GM18508 (cell line): ENCODE results near the gene AK5.

Source experiments
- ATAC-seq: cut with Tn5 transposase; IDR thresholded peaks from one replicate; pipeline ENCODE4 v1.9.1; 2021; ENCODE audit warnings: moderate number of reproducible peaks; ENCODE audit not compliant: insufficient read depth, unreplicated experiment

Gene AK5, protein sequence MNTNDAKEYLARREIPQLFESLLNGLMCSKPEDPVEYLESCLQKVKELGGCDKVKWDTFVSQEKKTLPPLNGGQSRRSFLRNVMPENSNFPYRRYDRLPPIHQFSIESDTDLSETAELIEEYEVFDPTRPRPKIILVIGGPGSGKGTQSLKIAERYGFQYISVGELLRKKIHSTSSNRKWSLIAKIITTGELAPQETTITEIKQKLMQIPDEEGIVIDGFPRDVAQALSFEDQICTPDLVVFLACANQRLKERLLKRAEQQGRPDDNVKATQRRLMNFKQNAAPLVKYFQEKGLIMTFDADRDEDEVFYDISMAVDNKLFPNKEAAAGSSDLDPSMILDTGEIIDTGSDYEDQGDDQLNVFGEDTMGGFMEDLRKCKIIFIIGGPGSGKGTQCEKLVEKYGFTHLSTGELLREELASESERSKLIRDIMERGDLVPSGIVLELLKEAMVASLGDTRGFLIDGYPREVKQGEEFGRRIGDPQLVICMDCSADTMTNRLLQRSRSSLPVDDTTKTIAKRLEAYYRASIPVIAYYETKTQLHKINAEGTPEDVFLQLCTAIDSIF

DNA sequence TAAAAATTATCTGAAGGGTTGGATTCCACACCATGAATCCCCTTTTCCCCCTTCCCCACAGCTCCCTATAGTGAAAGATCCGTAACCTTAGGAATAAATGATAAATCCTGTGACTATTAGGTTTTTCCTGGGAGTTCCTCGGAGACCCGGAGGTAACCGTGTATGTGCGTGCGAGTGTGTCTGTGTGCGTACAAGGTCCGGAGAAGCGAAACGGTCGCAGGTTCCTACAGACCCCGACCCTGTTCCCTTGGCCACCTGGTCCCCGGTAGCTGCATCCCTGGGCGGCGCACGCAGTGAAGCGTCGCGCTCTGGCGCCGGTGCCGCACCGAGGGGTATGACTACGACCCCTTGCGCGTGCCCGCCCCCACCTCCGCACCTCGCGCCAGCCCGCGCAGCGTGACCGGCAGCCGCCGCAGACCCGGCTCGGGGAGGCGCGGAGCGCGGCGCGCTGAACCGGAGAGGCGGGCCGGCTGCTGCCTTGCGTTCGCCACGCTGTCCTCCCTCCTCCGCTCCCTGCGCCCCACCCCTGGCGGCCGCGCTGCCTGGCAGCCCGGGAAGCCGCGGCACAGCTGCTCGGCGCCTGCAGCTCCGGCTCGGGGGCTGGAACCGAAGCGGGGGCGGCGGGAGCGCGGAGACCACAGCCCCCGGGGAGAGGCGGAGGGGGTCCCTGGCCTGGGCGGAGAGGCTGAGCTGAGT lies at the start of gene AK5:
AK5 (plus strand) TSS at position 529 of the 696 bp plus-strand sequence. CDS start 295 bp downstream, outside the sequence.
- ATAC-seq, result no peak

DNA sequence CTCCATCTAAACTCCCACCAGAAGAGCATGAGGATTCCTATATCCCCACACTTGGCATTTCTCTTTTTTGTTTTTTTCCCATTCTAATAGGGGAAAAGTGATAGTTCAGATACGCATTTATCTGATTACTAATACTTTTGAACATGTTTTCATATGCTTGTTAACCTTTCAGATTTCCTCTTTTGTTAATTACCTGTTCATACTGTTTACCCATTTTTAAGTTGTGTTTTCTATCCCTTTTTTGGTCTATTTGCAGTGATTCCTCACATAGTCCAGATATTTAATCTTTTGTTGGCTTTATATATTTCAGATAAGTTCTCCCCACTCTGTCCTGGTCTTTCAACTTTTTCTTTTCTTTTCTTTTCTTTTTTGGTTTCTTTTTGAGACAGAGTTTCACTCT lies 49.0 kb upstream of the AK5 start:
- ATAC-seq, result no peak

DNA sequence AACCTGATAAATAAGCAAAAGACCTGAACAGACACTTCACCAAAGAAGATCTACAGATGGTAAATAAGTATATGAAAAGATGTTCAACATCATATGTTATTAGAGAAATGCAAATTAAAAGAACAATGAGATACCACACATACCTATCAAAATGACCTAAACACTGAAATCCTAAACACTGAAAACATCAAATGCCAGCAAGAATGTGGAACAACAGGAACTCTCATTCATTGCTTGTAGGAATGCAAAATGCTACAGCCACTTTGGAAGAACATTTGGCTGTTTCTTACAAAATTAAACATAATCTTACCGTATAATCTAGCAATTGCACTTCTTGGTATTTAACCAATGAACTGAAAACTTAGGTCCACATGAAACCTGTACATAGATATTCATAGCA lies 47.7 kb upstream of the AK5 start:
- ATAC-seq, result no peak

DNA sequence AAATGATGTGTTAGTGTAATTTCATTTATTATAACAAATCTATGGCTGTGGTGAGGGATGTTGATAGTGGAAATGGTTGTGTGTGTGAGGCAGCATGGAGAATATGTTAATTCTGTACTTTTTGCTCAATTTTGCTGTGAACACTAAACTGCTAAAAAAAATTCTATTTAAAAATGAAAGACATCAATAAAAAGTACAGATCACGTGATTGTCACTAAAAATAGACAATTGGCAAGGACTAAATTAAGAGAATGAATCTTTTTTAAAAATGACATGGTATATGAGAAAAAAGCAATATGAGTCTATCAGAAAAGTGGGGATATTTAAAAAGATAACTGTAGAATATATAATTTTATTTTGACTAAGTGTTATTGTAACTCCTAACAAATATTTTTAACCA lies 46.9 kb upstream of the AK5 start:
- no peak for ATAC-seq

DNA sequence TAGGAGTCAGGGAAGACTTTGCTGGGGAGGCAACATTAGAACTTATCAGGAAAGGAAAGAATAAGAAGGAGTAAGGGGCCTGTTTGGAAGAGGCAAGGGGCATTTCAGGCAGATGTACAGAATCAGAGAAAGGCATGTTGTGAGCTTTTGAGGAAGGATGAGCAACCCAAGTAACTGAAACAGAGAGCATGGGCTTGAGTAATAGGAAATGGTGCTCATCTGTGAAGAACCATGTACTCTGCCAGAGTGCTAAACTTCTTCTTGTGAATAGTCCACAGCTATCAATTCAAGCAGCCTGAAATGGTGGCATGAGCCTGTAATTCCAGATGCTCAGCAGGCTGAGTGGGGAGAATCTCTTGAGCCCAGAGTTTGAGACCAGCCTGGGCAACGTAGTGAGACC lies 43.4 kb upstream of the AK5 start:
- no peak for ATAC-seq

DNA sequence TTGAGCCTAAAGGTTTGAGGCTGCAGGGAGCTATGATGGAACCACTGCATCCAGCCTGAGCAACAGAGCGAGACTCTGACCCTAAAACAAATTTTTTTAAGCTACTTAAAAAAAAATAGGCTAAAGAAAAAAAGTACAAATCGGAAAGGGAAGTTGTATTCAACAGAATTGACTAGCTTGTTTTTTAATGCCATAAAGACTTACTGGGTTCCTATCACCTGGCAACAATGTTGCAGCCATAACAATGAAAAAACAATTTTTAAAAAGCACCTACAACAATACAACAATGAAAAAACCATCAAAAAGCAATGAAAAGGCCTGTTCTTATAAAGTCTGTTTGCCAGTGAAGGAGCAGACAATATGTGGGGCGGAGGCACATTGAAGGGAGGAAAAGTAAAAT lies 42.5 kb upstream of the AK5 start:
- no peak for ATAC-seq

DNA sequence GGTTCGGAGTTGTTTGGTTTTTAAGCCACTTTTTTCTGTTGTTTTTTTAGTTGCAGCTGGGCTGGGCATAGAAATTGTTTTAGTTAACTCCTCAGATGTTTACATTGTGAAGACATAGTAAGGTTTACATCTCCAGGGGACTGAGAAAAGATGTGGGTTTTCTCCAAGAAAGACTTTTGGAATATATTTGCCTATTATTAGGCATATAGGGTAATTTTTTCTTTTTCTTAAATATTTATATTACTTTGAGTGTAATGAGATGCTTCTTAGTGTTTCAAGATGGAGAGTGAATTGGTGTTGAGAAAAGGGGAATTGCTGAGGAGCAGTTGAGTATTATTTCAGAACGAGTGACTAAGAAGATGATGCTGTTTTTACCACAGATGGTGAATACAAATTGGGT lies 36.0 kb upstream of the AK5 start:
- no peak for ATAC-seq

DNA sequence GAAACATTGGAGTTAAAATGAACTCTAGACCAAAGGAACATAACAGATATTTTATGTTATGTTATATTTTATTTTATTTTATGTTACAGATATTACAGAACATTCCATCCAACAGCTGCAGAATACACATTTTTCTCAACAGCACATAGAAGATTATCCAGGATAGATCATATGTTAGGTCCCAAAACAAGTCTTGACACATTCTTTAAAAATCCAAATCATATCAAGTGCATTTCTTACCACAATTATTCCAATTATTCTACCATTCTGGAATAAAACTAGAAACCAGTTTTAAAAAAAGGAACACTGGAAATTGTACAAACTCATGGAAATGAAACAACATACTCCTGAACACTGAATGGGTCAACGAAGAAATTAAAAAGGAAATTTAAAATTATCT lies 31.7 kb upstream of the AK5 start:
- no peak for ATAC-seq

DNA sequence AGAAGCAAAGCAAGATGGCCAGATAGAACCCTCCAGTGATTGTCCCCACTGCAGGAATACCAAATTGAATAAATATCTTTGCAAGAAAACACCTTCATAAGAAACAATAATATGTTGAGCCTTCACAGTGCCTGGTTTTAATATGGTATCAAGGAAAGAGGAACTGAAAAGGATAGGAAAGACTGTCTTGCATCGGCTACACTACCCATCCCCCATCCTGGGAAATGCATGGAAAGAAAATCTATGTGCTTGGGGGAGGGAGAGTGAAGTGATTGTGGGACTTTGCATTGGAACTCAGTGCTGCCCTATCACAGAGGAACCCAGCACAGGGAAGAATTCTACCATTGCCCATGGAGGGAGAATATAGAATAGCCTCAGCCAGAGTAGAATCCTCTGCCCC lies 28.6 kb upstream of the AK5 start:
- ATAC-seq, result no peak

DNA sequence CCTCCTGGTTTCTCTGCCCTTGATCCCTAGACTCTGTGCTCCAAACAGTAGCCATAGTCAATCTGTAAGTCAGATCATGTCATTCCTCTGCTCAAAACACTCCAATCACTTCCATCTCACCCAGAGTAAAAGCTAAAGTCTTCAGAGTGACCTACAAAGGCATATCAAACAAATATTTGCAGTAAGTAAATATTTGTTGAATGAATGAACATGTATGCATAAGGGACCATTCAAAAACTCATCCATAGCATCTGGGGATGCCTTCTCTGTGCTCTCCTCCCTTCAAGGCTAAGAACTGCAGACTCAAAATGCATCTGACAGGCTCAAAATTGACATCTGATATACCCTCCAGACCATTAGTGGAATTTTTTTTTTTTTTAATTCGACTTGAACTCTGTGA lies 18.1 kb upstream of the AK5 start:
- ATAC-seq, result no peak

DNA sequence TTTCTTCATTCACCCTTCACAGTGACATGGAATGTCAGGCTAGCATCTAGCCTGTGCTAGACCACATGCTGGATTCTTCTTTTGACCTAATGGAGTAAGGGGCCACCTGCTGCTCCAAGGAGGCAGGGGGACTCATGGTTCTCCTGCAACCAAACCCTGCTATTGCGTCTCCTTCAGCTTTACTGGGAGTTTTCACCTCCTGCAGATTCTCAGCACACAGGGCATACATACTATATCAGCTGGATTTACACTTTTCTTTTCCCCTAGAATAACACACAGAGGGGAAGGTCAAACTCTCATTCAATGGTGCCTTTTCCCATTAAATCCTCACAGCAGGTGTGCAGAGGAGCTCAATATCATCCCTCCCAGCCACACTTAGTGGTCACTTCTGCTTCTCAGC lies 16.6 kb upstream of the AK5 start:
- ATAC-seq, result no peak

DNA sequence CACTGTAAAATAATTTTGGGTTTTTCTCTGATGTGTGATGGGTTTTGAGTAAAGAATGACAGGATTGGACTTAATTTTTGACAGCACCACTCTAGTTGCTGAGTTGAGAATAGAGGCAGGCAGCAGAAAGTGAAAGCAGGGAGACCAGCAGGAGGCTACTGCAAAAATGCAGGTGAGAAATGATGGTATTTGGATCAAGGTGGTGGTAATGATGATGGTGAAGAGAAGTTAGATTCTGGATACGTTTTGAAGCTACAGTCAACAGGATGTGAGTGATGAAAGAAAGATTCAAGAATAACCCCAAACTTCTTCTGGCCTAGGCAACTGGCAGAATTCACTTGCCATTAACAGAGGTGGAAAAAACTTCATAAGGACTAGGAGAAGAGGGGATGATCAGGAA lies 14.8 kb upstream of the AK5 start:
- no peak for ATAC-seq

DNA sequence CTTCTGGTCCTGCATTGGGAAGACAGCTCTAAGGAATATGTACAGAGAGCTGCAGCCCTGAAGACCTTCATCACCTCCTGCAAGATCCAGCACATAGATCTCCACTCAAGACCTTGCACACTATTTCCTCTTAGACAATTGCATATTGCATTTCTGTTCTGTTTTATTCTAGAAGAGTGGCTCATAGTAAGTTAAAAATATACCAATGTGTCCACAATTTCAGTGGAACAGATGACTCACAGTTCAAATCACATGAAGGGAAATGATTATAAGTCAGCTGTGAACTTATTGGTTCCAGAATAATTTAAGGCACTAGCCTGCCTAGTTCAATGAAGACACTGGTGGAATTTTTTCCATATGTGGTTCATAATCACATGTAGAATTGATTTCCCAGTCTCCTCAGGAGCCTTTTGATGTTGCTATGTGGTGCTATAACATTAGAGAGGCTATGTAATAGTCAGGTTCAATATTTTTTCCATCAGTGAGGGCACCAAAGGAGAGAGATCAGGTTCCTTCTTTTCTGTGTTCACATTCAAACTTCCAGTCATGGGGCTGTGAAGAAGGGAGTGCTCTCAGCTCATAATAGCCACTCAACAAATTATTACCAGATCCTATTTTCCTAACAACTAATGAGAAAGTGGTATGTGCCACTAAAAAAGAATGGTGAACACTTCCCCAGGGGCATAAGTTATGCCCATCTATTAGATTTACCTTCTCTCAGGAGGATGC lies 9.8 kb upstream of the AK5 start:
- no peak for ATAC-seq

DNA sequence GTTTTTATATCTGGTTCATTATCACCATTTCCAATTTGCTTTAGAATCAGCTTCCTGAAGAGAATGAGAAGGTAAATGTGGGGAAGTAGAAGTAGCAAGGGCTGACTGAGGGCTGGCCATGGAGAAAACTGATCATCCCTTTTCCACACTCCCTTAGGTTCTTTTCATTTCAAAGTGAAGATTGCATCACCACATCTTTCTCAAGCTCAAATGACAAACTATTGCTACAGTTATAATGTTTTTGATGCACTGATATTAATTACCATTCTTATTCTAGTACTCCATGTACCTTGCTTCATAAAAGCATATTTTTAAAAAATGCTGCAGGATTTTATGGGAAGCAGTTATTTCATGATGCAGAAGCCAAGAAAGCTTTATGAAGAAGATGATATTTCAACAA lies 7.9 kb upstream of the AK5 start:
- no peak for ATAC-seq

DNA sequence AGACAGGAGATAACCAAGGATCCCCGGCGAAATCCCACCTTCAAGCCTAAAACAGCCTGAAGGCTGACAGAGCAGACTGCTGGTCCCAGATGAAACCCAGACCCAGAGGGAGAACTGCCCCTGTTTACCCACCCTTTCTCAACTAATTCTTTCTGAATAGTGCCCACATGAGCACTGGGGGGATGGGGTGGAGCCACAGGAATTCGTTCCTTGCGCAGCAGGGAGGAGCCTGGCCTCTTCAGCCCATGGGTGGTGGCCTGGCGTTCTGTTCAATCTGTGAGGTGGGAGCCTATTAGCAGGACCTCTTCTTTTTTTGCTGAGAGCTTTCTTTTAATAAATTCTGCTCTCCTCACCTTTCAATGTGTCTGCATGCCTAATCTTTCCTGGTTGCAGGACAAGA lies 6.6 kb upstream of the AK5 start:
- no peak for ATAC-seq

DNA sequence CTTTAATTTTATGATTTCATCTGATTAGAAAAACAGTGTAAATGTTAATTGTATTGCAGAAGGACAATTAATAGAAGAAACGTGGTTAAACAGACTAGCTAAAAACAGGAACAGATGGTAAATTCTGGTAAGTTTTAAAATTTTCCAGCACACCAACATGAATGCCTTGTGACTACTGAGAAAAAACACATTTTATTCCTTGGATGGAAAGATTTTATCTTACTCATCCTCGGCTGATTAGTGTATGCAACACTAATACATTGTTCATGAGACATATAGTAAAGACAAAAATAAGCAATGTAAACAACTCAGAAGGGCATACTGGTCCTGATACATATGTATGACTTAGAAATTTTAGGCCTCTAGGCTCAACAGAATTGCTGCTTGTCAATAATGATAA lies 4.9 kb upstream of the AK5 start:
- no peak for ATAC-seq

DNA sequence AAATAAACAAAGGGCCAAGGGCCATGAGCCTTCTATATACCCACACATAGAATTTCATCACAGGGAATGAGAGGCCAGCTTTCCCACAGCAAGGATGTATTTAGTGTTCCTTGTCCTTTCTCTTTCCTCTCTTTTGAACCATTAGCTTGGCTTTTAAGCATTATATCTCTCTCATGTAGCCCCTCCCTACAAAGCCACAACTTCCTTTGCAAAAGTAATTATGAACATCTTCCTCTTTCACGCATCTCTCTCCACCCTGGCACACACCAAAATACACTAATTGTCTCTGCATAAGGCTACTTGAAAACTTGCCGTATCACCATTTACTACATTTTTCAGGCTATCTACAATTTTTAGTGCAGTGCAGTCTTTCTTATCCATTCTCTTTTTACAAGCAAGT lies 1.9 kb upstream of the AK5 start:
- no peak for ATAC-seq

DNA sequence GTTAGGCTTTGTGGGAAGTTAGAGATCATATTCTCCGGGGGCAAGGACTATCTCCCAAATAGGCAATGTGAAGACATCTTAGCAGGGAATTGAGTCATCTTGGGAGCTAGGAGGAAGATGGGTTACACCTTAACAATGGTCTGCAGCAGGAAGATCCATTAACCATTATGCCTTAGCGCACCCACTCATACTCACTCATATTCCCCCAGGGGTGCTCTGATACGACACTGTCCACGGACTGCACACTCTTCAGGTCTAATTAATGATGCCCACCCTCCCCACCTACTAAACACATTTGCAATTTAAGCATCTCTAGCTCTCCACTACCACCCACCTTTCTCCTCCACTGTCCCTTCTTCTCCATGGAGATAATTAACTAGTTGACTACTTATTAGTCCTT lies 857 bp upstream of the AK5 start:
- ATAC-seq, result no peak

DNA sequence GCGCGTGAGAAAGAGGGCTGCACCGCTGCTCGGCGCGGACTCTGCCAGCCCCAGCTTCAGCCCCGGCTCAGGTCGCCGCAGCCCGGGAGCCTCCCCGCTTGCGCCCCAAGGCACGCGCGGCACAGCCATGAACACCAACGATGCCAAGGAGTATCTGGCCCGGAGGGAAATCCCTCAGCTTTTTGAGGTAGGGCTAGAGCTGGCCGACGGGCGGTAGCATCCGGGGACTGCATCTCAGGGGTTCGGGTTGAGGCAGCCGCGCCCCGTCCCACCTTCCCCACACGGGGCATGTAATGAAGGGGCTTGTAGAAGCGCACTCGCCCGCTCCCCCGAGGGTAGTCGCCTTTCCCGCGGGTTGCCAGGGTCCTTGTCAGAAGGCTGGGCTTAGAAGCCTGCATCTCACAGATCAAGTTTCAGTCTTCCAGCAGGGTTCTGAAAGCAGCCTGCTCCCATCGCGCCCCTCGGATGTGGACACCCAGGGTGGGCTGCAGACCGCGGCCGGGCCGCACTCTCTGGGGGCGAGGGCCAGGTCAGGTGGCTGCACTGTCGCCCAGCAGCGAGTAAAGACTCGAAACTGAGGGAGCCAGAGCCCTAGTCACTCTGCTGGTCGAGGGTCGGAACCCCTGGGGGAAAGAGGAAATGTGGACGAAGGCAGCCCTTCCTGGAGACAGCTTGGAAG lies 507 bp downstream of the AK5 start:
- ATAC-seq, result no peak

DNA sequence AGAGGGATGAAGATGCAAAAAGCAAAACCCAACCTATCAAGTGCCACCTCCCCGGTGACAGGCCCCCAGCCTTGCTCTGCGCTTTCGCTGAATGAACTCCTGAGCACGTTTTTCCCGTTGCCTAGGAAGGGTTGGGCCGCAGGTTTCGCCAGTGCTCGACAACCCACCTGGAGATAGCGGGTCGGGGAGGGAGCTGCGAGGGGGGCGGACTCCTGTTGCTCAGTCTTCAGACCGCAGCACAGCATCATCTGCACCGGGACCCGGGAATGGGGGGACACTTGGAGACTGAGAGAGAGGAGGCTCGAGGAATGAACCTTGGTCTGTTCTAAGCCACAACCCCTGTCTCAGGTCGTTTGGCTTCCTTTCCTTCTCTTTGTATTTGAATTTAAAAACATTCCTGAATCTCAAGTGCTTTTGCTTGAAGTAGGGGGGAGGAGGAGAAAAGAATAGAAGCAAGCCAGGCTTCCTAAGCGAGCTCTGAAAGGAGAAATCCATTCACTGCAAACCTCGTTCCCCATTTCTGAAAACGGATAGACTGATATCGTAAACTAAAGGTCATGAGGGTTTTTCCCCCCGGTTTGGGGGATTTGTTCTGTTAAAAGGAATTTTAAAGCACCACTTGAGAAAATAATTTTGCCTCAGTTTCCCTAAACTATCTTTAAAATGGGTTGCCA lies 1.2 kb downstream of the AK5 start:
- no peak for ATAC-seq
